ENCODE results near the gene GDF7.
"Not testable (repeated sequence)": the region's sequence is repeated elsewhere in the genome, so short reads cannot be mapped to it uniquely, and the experiment has no call there.

DNA sequence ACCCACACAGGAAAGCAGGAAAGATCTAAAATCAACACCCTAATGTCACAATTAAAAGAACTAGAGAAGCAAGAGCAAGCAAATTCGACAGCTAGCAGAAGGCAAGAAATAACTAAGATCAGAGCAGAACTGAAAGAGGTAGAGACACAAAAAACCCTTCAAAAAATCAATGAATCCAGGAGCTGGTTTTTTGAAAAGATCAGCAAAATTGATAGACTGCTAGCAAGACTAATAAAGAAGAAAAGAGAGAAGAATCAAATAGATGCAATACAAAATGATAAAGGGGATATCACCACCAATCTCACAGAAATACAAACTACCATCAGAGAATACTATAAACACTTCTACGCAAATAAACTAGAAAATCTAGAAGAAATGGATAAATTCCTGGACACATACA lies 47.5 kb downstream of the GDF7 start:
- not testable (repeated sequence) for TF ChIP-seq POLR2A (IDR thresholded peaks at IDR 0.05)
- TF ChIP-seq, protein P1, sequence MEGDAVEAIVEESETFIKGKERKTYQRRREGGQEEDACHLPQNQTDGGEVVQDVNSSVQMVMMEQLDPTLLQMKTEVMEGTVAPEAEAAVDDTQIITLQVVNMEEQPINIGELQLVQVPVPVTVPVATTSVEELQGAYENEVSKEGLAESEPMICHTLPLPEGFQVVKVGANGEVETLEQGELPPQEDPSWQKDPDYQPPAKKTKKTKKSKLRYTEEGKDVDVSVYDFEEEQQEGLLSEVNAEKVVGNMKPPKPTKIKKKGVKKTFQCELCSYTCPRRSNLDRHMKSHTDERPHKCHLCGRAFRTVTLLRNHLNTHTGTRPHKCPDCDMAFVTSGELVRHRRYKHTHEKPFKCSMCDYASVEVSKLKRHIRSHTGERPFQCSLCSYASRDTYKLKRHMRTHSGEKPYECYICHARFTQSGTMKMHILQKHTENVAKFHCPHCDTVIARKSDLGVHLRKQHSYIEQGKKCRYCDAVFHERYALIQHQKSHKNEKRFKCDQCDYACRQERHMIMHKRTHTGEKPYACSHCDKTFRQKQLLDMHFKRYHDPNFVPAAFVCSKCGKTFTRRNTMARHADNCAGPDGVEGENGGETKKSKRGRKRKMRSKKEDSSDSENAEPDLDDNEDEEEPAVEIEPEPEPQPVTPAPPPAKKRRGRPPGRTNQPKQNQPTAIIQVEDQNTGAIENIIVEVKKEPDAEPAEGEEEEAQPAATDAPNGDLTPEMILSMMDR (IDR thresholded peaks at IDR 0.05), result not testable (repeated sequence)
